Activated T-cell treated with anti-CD3 and anti-CD28 coated beads, Interleukin-2, amount 50 U/mL, for 24 hours (primary cell): Measurements from ENCODE around the gene TRMT61B.

Experiments used
- DNase-seq: peaks from one replicate; pipeline ENCODE4 v3.0.0-alpha.2; 2020
- H3K27ac Mint-ChIP-seq: 2 replicates; pipeline ENCODE4 v1.8.0; 2020; ENCODE audit warnings: mild to moderate bottlenecking, mixed read lengths
- H3K27me3 Mint-ChIP-seq: 2 replicates; pipeline ENCODE4 v1.8.0; 2020; ENCODE audit warnings: mixed read lengths
- H3K36me3 Mint-ChIP-seq: 2 replicates; pipeline ENCODE4 v1.8.0; 2020; ENCODE audit warnings: low read depth, mixed read lengths
- H3K4me1 Mint-ChIP-seq: 2 replicates; pipeline ENCODE4 v1.8.0; 2020; ENCODE audit warnings: low read depth, mixed read lengths
- H3K4me3 Mint-ChIP-seq: 2 replicates; pipeline ENCODE4 v1.8.0; 2020; ENCODE audit warnings: mild to moderate bottlenecking, moderate library complexity, mixed read lengths
- H3K9me3 Mint-ChIP-seq: 2 replicates; pipeline ENCODE4 v1.8.0; 2020; ENCODE audit warnings: mixed read lengths

TRMT61B gene

DNA sequence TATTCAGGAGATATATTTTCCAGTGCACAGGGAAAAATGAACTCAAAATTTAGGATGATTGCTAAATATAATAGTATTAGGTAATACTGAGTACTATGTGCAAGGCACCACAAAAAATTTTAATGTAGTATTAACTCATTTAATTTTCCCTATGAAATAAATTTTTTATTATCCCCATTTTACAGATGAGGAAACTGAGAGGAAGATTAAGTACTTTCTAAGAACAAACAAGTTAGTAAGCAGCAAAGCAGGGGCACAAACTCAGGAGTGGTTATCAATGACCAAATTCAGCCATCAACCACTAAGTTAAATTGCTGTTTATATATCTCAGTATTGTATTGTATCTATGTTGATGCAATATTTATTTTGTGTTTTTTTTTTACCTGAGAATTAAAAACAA is 45.2 kb downstream of the TRMT61B start:
- no peak for DNase-seq
- no peak overlapping the region for H3K27ac Mint-ChIP-seq
- H3K36me3 Mint-ChIP-seq, result no peaks in the 10 kb centered on the region
- peaks cover 10% of the 10 kb centered on the region for H3K4me1 Mint-ChIP-seq
- no peak overlapping the region for H3K4me3 Mint-ChIP-seq
- no peaks in the 10 kb centered on the region for H3K9me3 Mint-ChIP-seq
- H3K27me3 Mint-ChIP-seq, result no peaks in the 10 kb centered on the region

DNA sequence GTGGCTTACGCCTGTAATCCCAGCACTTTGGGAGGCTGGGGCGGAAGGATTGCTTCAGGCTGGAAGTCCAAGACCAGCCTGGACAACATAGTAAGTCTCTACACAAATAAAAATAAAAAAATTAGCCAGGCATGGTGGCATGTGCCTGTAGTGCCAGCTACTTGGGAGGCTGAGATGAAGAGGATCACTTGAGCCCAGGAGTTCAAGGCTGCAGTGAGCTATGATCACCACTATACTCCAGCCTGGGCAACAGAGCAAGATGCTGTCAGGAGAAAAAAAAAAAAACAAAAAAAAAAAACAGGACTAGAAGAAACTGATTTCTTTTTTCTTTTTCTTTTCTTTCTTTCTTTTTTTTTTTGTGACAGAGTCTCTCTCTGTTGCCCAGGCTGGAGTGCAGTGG is 45.9 kb downstream of the TRMT61B start:
- no peak for DNase-seq
- Mint-ChIP-seq H3K9me3 (no peaks in the 10 kb centered on the region), H3K4me1 (peaks cover 10% of the 10 kb centered on the region), H3K4me3 (no peak overlapping the region), H3K36me3 (no peaks in the 10 kb centered on the region), H3K27me3 (no peaks in the 10 kb centered on the region), H3K27ac (no peak overlapping the region)

DNA sequence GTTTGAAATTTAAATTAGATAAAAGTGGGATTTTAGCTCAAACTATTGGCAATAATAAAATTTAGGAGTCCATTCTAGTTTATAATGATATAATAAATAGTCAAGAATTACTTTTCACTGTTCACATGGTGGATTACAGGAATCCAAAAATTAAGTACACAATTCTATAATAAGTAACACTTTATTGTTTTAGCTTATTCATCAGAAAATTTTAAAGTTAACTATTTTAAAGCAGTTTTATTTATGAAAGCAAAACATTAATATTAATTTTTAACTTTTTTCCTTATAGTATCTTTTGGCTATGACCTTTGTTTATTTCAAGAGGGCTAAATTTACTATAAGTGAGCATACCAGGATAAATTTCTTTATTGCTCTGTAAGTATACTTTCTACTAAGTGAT is 48.1 kb downstream of the TRMT61B start:
- no peaks in the 10 kb centered on the region for H3K36me3 Mint-ChIP-seq
- no peak overlapping the region for H3K4me3 Mint-ChIP-seq
- no peak for DNase-seq
- H3K4me1 Mint-ChIP-seq, result peaks cover 6% of the 10 kb centered on the region
- no peaks in the 10 kb centered on the region for H3K27me3 Mint-ChIP-seq
- H3K27ac Mint-ChIP-seq, result no peak overlapping the region
- H3K9me3 Mint-ChIP-seq, result no peaks in the 10 kb centered on the region

DNA sequence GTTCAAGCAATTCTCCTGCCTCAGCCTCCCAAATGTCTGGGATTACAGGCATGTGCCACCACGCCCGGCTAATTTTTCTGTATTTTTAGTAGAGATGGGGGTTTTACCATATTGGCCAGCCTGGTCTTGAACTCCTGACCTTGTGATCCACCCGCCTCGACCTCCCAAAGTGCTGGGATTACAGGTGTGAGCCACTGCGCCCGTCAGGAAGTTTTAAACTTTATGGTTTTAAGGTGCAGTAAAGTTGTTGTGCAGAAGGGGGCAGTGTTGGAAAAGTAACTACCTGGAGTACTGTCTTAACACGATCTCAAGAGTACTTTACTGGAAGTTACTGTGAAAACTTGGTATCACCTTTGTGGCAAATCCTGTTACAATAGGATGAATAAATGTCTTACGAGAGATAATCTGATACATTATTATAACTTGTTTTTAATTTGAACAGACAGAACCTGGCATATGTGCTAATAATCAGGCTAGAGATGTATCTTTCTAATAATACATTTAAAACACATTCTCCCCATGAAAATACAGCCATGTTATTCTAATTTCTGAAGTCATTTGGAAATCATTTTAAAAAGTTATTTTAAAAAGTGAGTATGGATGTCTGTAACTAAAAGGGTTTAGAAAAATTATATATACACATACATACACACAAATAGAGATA is 48.7 kb downstream of the TRMT61B start:
- no peak overlapping the region for H3K27ac Mint-ChIP-seq
- H3K36me3 Mint-ChIP-seq, result no peaks in the 10 kb centered on the region
- peaks cover 6% of the 10 kb centered on the region for H3K4me1 Mint-ChIP-seq
- DNase-seq, result peak; percentile 39
- H3K9me3 Mint-ChIP-seq, result no peaks in the 10 kb centered on the region
- H3K4me3 Mint-ChIP-seq, result no peak overlapping the region
- no peaks in the 10 kb centered on the region for H3K27me3 Mint-ChIP-seq

DNA sequence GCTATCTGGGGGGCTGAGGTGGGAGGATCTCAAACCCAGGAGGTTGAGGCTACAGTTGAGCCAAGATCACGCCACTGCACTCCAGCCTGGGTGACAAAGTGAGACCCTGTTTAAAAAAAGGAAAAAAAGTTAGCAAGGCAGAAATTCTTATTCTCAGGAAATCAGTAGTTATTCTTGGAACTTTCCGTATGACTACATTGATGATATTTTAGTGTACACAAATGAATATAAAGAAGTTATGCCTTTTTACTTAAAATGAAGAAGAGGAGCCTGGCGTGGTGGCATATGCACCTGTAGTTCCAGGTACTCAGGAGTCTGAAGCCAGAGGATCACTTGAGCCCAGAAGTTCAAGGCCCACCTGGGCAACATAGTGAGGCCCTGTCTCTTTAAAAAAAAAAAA is 52.1 kb downstream of the TRMT61B start:
- no peak for DNase-seq
- Mint-ChIP-seq H3K27ac (no peak overlapping the region), H3K27me3 (no peaks in the 10 kb centered on the region), H3K9me3 (no peaks in the 10 kb centered on the region), H3K4me3 (no peak overlapping the region), H3K4me1 (peaks cover 6% of the 10 kb centered on the region), H3K36me3 (no peaks in the 10 kb centered on the region)

DNA sequence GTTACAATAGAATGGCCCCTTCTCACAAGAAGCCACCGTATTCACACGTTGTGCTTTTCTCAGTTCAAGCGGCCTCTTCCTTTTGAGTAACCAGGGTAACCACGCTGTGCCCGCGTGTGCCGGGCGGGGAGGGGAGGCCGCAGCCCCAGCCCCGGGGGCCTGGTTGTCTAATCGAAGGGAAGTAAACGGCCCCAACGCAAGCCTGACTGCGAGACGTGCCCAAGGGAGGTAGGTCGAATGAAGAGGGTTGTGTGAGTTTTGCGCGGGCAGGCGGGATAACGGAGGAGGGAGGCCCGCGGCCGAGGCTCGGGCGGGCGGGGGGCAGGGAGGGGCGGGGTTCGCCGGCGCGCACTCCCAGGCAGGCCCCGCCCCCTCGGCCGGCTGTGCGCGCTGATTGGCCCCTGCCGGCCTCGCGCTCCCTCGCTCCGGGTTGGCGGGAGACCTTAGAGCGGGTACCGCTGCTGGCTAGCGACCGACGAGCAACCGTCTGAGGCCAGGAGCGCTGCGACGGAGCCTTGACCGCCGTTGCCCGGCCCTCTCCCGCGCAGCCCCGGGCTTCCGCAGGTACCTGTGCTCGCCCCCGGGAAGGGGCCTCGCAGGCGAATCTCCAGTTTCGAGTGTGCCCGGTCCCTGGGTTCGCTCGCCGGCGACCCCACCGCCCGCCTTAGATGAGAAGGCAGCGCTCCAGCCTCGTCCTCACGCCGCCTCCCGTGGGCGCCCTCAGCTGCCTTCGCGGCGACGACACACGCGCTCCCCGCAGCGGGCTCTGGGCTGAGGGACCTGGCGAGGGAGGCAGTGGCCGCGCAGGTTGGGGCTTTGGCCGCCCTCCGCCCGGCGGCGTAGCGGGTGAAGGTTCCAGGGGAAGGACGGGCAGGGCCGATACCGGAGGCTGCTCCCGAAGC is 59.5 kb downstream of the TRMT61B start, which contains the start of gene SPDYA:
Gene SPDYA (plus strand): TSS at position 451 of the 902 bp plus-strand sequence. CDS start 5,181 bp downstream, outside the sequence.
- DNase-seq, result peak; percentile 87
- Mint-ChIP-seq H3K9me3 (peaks cover 2% of the 10 kb centered on the region), H3K27me3 (no peaks in the 10 kb centered on the region), H3K36me3 (peaks cover 8% of the 10 kb centered on the region), H3K27ac (peak within 1 kb of the TSS; percentile 84), H3K4me3 (peak within 1 kb of the TSS; percentile 73), H3K4me1 (peaks cover 15% of the 10 kb centered on the region)

DNA sequence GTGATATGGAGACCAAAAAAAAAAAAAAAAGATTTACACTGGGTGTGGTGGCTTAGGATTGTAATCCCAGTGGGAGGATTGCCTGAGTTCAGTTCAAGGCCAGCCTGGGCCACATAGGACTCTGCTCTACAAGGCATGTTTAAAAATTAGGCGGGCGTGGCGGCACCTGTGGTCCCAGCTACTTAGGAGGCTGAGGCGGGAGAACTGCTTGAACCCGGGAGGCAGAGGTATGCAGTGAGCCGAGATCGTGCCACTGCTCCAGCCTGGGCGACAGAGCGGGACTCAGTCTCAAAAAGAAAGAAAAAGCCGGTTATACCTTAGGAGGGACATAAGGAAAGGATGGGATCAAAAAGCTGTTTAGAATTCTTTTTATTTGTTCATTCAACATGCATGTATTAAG is 60.2 kb downstream of the TRMT61B start:
- Mint-ChIP-seq H3K4me1 (peaks cover 15% of the 10 kb centered on the region), H3K4me3 (peak overlapping the region; percentile 73), H3K36me3 (peaks cover 14% of the 10 kb centered on the region), H3K27ac (peak overlapping the region; percentile 84), H3K9me3 (peaks cover 2% of the 10 kb centered on the region), H3K27me3 (no peaks in the 10 kb centered on the region)
- DNase-seq, result no peak

DNA sequence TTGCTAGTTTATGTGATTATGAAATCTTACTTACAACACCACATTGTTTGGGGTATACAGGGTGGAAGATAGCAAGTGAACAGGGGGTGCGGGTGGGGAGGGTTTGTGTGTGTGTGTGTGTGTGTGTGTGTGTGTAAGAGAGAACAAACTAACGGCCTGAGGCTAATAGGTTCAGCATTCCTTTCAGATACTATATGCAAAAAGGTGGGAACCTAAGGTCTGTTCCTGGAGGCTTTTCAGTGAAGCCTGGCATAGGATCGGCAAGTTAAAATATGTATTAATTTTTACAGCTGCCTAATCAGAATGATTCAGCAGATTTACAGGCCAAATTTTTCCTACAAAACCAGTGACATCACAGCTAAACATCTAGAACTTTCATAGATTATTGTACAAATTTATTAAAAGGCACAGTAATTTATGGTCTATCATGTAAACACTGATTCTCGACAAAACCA is 67.1 kb downstream of the TRMT61B start:
- peaks cover 2% of the 10 kb centered on the region for H3K9me3 Mint-ChIP-seq
- H3K27me3 Mint-ChIP-seq, result no peaks in the 10 kb centered on the region
- peaks cover 72% of the 10 kb centered on the region for H3K36me3 Mint-ChIP-seq
- H3K27ac Mint-ChIP-seq, result peak overlapping the region; percentile 83
- no peak for DNase-seq
- peaks cover 2% of the 10 kb centered on the region for H3K4me1 Mint-ChIP-seq
- H3K4me3 Mint-ChIP-seq, result no peak overlapping the region

DNA sequence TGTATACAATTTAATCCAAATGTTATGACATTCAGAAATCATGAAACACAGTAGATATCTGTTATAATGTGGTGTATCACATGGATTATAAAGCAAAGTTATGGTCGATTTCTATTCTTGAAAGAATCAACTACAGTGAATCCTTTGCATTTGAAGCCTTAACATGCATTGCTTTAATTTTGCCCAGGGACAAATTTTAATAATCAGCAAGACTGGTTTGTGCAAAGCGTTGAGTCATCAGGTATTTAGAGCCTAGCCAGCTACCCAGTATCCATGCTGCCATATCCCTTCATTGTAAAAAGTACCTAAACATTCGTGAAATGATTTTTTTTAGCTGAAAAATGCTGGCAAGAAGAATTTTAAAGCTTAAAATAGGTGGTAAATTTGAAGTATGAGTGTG is 68.4 kb downstream of the TRMT61B start:
- DNase-seq, result no peak
- Mint-ChIP-seq H3K36me3 (peaks cover 85% of the 10 kb centered on the region), H3K27me3 (no peaks in the 10 kb centered on the region), H3K27ac (peak overlapping the region; percentile 18), H3K4me3 (no peak overlapping the region), H3K9me3 (peaks cover 2% of the 10 kb centered on the region), H3K4me1 (peaks cover 13% of the 10 kb centered on the region)
